H9 (cell line): ENCODE results near the gene MX1. TPM values are rescaled to one million over a fixed set of nuclear protein-coding genes. Genes with fewer than 3 reads are reported as not detected.

Experiments
- DNase-seq: peaks from one replicate; pipeline ENCODE4 v3.0.0-alpha.2; 2017
- H2AFZ ChIP-seq: one replicate; pipeline ENCODE4 v1.6.1; 2013; ENCODE audit warnings: mild to moderate bottlenecking, low read length, control low read depth, moderate library complexity
- H2AK5ac ChIP-seq: 2 replicates; pipeline ENCODE4 v1.6.1; 2013; ENCODE audit warnings: low read length, control low read depth, mixed read lengths; ENCODE audit not compliant: insufficient read length
- H2BK120ac ChIP-seq: one replicate; pipeline ENCODE4 v1.6.1; 2013; ENCODE audit warnings: low read depth, mild to moderate bottlenecking, low read length, control low read depth, inconsistent platforms; ENCODE audit not compliant: poor library complexity, severe bottlenecking
- H2BK12ac ChIP-seq: 2 replicates; pipeline ENCODE4 v1.6.1; 2013; ENCODE audit warnings: low read length, control low read depth, mixed read lengths, low read depth; ENCODE audit not compliant: insufficient read length
- H2BK15ac ChIP-seq: 2 replicates; pipeline ENCODE4 v1.6.1; 2013; ENCODE audit warnings: low read depth, low read length, control low read depth
- H2BK20ac ChIP-seq: one replicate; pipeline ENCODE4 v1.6.1; 2013; ENCODE audit warnings: low read depth, mild to moderate bottlenecking, low read length, control low read depth, inconsistent platforms; ENCODE audit not compliant: poor library complexity, severe bottlenecking
- H2BK5ac ChIP-seq: 2 replicates; pipeline ENCODE4 v1.6.1; 2013; ENCODE audit warnings: low read length, control low read depth, mixed read lengths; ENCODE audit not compliant: insufficient read length
- H3K14ac ChIP-seq: 2 replicates; pipeline ENCODE4 v1.6.1; 2013; ENCODE audit warnings: low read length, control low read depth; ENCODE audit not compliant: insufficient read depth
- H3K18ac ChIP-seq: 2 replicates; pipeline ENCODE4 v1.6.1; 2013; ENCODE audit warnings: low read depth, mild to moderate bottlenecking, mixed read lengths, low read length, control low read depth; ENCODE audit not compliant: insufficient read length
- H3K23ac ChIP-seq: 2 replicates; pipeline ENCODE4 v1.6.1; 2013; ENCODE audit warnings: low read length, control low read depth, mixed read lengths, low read depth; ENCODE audit not compliant: insufficient read length
- H3K23me2 ChIP-seq: 2 replicates; pipeline ENCODE4 v1.6.1; 2013; ENCODE audit warnings: low read depth, mild to moderate bottlenecking, mixed read lengths, low read length, control low read depth; ENCODE audit not compliant: insufficient read length, poor library complexity, severe bottlenecking
- H3K27ac ChIP-seq: 2 replicates; pipeline ENCODE4 v1.5.1; 2013; ENCODE audit warnings: low read length, control low read depth, mixed read lengths, low read depth; ENCODE audit not compliant: insufficient read length
- H3K27me3 ChIP-seq: 2 replicates; pipeline ENCODE4 v1.6.1; 2013; ENCODE audit warnings: low read length, control low read depth, inconsistent platforms; ENCODE audit not compliant: insufficient read depth
- H3K4ac ChIP-seq: 2 replicates; pipeline ENCODE4 v1.6.1; 2013; ENCODE audit warnings: low read depth, mild to moderate bottlenecking, control low read depth, inconsistent platforms, low read length, moderate library complexity
- H3K4me1 ChIP-seq: 2 replicates; pipeline ENCODE4 v1.6.1; 2013; ENCODE audit warnings: low read length, control low read depth, inconsistent platforms; ENCODE audit not compliant: insufficient read depth
- H3K4me2 ChIP-seq: 2 replicates; pipeline ENCODE4 v1.6.1; 2013; ENCODE audit warnings: low read length, control low read depth, mixed read lengths; ENCODE audit not compliant: insufficient read length, insufficient read depth
- H3K56ac ChIP-seq: 2 replicates; pipeline ENCODE4 v1.6.1; 2013; ENCODE audit warnings: low read depth, mild to moderate bottlenecking, mixed read lengths, low read length, control low read depth; ENCODE audit not compliant: insufficient read length
- H3K79me1 ChIP-seq: 2 replicates; pipeline ENCODE4 v1.6.1; 2013; ENCODE audit warnings: low read depth, mild to moderate bottlenecking, moderate library complexity, low read length, control low read depth, inconsistent platforms; ENCODE audit not compliant: insufficient read depth, poor library complexity, severe bottlenecking
- H3K79me2 ChIP-seq: 2 replicates; pipeline ENCODE4 v1.6.1; 2013; ENCODE audit warnings: low read length, control low read depth, inconsistent platforms; ENCODE audit not compliant: insufficient read depth
- H3K9ac ChIP-seq: 2 replicates; pipeline ENCODE4 v1.6.1; 2013; ENCODE audit warnings: low read length, control low read depth, mixed read lengths; ENCODE audit not compliant: insufficient read length; ENCODE audit errors: extremely low read depth
- H3K9me3 ChIP-seq: one replicate; pipeline ENCODE4 v1.6.1; 2013; ENCODE audit warnings: low read depth, low read length, inconsistent platforms; ENCODE audit not compliant: control insufficient read depth
- H3T11ph ChIP-seq: one replicate; pipeline ENCODE4 v1.6.1; 2013; ENCODE audit warnings: mild to moderate bottlenecking, low read length, control low read depth, inconsistent platforms
- H4K20me1 ChIP-seq: one replicate; pipeline ENCODE4 v1.6.1; 2013; ENCODE audit not compliant: control insufficient read depth, insufficient read length, insufficient read depth
- H4K5ac ChIP-seq: 2 replicates; pipeline ENCODE4 v1.6.1; 2013; ENCODE audit warnings: low read depth, mild to moderate bottlenecking, mixed read lengths, low read length, control low read depth; ENCODE audit not compliant: insufficient read length
- H4K8ac ChIP-seq: replicated peaks from 2 replicates; pipeline ENCODE4 v1.6.1; 2013; ENCODE audit warnings: low read length, control low read depth, mixed read lengths, low read depth; ENCODE audit not compliant: insufficient read length
- H4K91ac ChIP-seq: 2 replicates; pipeline ENCODE4 v1.6.1; 2013; ENCODE audit warnings: low read depth, mild to moderate bottlenecking, moderate library complexity, mixed read lengths, low read length, control low read depth; ENCODE audit not compliant: insufficient read length
- H3K27ac Mint-ChIP-seq, 3 experiments: 2 replicates in 2 of 3; 3 replicates in 1 of 3; pipeline ENCODE4 v1.8.0; 2020 to 2021; ENCODE audit warnings: mixed read lengths in 3 of 3, mild to moderate bottlenecking in 1 of 3, moderate library complexity in 1 of 3
- H3K27me3 Mint-ChIP-seq: 2 replicates; pipeline ENCODE4 v1.8.0; 2021; ENCODE audit warnings: low read depth, mild to moderate bottlenecking, moderate library complexity, mixed read lengths
- H3K36me3 Mint-ChIP-seq, 3 experiments: 2 replicates in 2 of 3; 3 replicates in 1 of 3; pipeline ENCODE4 v1.8.0; 2020 to 2021; ENCODE audit warnings: low read depth in 3 of 3, mixed read lengths in 3 of 3; ENCODE audit not compliant: insufficient read depth in 1 of 3
- H3K4me1 Mint-ChIP-seq, 2 experiments: 2 replicates each; pipeline ENCODE4 v1.8.0; 2020; ENCODE audit warnings: mixed read lengths in 2 of 2
- H3K4me3 Mint-ChIP-seq, 2 experiments: 2 replicates in 1 of 2; 3 replicates in 1 of 2; pipeline ENCODE4 v1.8.0; 2020 to 2021; ENCODE audit warnings: mild to moderate bottlenecking in 2 of 2, mixed read lengths in 2 of 2, moderate library complexity in 1 of 2
- H3K9me3 Mint-ChIP-seq, 2 experiments: 2 replicates in 1 of 2; 3 replicates in 1 of 2; pipeline ENCODE4 v1.8.0; 2020; ENCODE audit warnings: mild to moderate bottlenecking in 2 of 2, mixed read lengths in 2 of 2, moderate library complexity in 1 of 2
- WGBS: extraction: QIAGEN DNeasy Blood & Tissue Kit; methylation state at CpG from one replicate; pipeline ENCODE4 v1.1.7; 2013; ENCODE audit warnings: missing lambda C conversion rate, low lambda C conversion rate, mixed read lengths; ENCODE audit not compliant: insufficient read length; ENCODE audit errors: extremely low coverage; 5-methylcytosine and 5-hydroxymethylcytosine counted together
- total RNA-seq: library from RNA; stranded (reverse); gene quantifications from 2 replicates; pipeline ENCODE4 v1.2.1, GENCODE V29; 2021
- TF ChIP-seq, protein P1 (sequence below): fragments of 200-600 bp; sonication (generic); conservative IDR thresholded peaks from 3 replicates; pipeline ENCODE4 v1.8.0; 2021; ENCODE audit warnings: antibody characterized with exemption, mild to moderate bottlenecking

The MX1 gene
- total RNA-seq, 1 experiment from 2014 or later, result 6.3 TPM

DNA sequence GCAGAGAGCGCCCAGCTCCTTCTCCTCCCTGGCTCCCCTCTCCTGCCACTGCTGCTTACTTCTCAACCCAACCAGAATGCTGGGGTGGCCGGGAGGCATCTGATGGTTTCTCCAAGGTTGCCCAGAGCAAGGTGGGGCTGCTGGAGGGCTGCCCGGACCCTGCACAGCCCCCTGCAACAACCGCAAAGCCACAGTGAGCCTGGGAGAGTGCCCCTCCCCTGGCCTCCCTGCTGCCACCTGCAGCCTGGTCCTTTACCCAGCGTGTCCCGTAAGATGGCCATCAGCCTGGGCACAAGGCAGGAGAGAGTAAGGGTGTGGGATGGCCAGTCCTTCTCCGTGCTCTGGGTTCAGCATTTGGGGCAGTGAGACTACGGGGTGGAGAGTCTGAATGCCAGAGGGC, 47.2 kb upstream of the MX1 start:
- H3K27ac ChIP-seq, result no peak overlapping the region
- no CpG with 5 or more reads among the region's 8 CpGs for WGBS
- no peaks in the 10 kb centered on the region for H3K4me1 ChIP-seq

More for the DNA sequence above, 47.2 kb upstream of the MX1 start:
- peaks cover 11% of the 10 kb centered on the region in 2 experiments for H3K4me1 Mint-ChIP-seq
- no peak overlapping the region for H2AK5ac ChIP-seq
- no peak overlapping the region for H3K23ac ChIP-seq
- no peak overlapping the region for H3K18ac ChIP-seq
- TF ChIP-seq, protein P1, sequence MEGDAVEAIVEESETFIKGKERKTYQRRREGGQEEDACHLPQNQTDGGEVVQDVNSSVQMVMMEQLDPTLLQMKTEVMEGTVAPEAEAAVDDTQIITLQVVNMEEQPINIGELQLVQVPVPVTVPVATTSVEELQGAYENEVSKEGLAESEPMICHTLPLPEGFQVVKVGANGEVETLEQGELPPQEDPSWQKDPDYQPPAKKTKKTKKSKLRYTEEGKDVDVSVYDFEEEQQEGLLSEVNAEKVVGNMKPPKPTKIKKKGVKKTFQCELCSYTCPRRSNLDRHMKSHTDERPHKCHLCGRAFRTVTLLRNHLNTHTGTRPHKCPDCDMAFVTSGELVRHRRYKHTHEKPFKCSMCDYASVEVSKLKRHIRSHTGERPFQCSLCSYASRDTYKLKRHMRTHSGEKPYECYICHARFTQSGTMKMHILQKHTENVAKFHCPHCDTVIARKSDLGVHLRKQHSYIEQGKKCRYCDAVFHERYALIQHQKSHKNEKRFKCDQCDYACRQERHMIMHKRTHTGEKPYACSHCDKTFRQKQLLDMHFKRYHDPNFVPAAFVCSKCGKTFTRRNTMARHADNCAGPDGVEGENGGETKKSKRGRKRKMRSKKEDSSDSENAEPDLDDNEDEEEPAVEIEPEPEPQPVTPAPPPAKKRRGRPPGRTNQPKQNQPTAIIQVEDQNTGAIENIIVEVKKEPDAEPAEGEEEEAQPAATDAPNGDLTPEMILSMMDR, result peak; percentile 25; the same call in 2 of the 3 replicates
- no peak overlapping the region for H2BK5ac ChIP-seq
- no peak overlapping the region for H4K5ac ChIP-seq
- H3K14ac ChIP-seq, result no peak overlapping the region; the same call in 1 of the 2 replicates
- no peak overlapping the region for H3K56ac ChIP-seq
- peaks cover 0 to 3% of the 10 kb centered on the region in 2 experiments; a peak in 3 of 5 replicates for H3K9me3 Mint-ChIP-seq
- no peak for DNase-seq
- no peak overlapping the region for H2BK15ac ChIP-seq
- H3K27me3 Mint-ChIP-seq, result peaks cover 2% of the 10 kb centered on the region; the same call in 1 of the 2 replicates
- H2BK120ac ChIP-seq, result no peak overlapping the region
- no peak overlapping the region for H3T11ph ChIP-seq
- no peaks in the 10 kb centered on the region for H3K23me2 ChIP-seq
- no peaks in the 10 kb centered on the region for H4K20me1 ChIP-seq
- no peaks in the 10 kb centered on the region for H3K79me1 ChIP-seq
- H3K4me3 Mint-ChIP-seq, result no peak overlapping the region
- H3K36me3 Mint-ChIP-seq, result peaks cover 0 to 22% (median 5%) of the 10 kb centered on the region in 3 experiments; a peak in 3 of 7 replicates
- H3K9ac ChIP-seq, result no peak overlapping the region
- no peak overlapping the region for H3K27ac Mint-ChIP-seq
- no peak overlapping the region for H3K4me2 ChIP-seq
- no peaks in the 10 kb centered on the region for H3K27me3 ChIP-seq
- H2AFZ ChIP-seq, result no peak overlapping the region
- H4K91ac ChIP-seq, result no peak overlapping the region
- H2BK12ac ChIP-seq, result no peak overlapping the region
- no peak overlapping the region for H3K4ac ChIP-seq
- no peak overlapping the region for H2BK20ac ChIP-seq
- no peaks in the 10 kb centered on the region for H3K79me2 ChIP-seq
- no peak overlapping the region for H4K8ac ChIP-seq
- no peaks in the 10 kb centered on the region for H3K9me3 ChIP-seq
